ENCODE results near the gene DNAJC3.

The DNAJC3 gene

DNA sequence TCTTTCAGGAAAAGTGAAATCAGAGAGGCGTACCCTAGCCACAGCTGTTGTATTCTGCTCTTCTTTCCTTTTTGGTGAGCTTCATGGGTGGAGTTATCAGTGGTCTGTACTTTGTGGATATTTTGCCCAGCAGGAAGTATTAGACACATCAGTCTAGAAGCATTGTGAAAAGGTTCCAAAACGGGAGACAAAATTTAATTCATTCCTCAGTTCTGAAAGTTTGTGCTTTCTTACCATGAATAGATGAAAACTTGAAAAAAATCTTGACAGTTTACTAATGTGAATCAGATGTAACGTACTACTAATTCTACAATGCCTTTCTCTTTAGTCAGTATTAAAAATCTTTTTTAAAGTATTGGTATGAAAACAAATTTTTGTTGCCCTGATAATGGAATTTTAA is 116.8 kb downstream of the DNAJC3 start:
- TF ChIP-seq, protein P1, sequence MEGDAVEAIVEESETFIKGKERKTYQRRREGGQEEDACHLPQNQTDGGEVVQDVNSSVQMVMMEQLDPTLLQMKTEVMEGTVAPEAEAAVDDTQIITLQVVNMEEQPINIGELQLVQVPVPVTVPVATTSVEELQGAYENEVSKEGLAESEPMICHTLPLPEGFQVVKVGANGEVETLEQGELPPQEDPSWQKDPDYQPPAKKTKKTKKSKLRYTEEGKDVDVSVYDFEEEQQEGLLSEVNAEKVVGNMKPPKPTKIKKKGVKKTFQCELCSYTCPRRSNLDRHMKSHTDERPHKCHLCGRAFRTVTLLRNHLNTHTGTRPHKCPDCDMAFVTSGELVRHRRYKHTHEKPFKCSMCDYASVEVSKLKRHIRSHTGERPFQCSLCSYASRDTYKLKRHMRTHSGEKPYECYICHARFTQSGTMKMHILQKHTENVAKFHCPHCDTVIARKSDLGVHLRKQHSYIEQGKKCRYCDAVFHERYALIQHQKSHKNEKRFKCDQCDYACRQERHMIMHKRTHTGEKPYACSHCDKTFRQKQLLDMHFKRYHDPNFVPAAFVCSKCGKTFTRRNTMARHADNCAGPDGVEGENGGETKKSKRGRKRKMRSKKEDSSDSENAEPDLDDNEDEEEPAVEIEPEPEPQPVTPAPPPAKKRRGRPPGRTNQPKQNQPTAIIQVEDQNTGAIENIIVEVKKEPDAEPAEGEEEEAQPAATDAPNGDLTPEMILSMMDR (IDR thresholded peaks at IDR 0.05; ENCODE audit: extremely low read depth, missing control alignments), result no peak
- no peak for DNase-seq (ENCODE audit: low spot score)

- no peak for DNase-seq (ENCODE audit: low spot score)
- TF ChIP-seq, protein P1 (IDR thresholded peaks at IDR 0.05; ENCODE audit: extremely low read depth, missing control alignments), result no peak
Observed at GRCh38 chr13:95797016-95797415, 120.1 kb downstream of the DNAJC3 start.

- DNase-seq (ENCODE audit: low spot score), result no peak
- TF ChIP-seq, protein P1 (IDR thresholded peaks at IDR 0.05; ENCODE audit: extremely low read depth, missing control alignments), result no peak
Observed at GRCh38 chr13:95800436-95800835, 123.5 kb downstream of the DNAJC3 start.

GRCh38 chr13:95801825-95802224 is 124.9 kb downstream of the DNAJC3 start:
- no peak for DNase-seq (ENCODE audit: low spot score)
- TF ChIP-seq, protein P1 (IDR thresholded peaks at IDR 0.05; ENCODE audit: extremely low read depth, missing control alignments), result no peak

- no peak for DNase-seq (ENCODE audit: low spot score)
- TF ChIP-seq, protein P1 (IDR thresholded peaks at IDR 0.05; ENCODE audit: extremely low read depth, missing control alignments), result no peak
Observed at GRCh38 chr13:95805921-95806320, 129.0 kb downstream of the DNAJC3 start.

GRCh38 chr13:95809429-95809828 is 132.5 kb downstream of the DNAJC3 start:
- no peak for DNase-seq (ENCODE audit: low spot score)
- TF ChIP-seq, protein P1 (IDR thresholded peaks at IDR 0.05; ENCODE audit: extremely low read depth, missing control alignments), result no peak

GRCh38 chr13:95813139-95813538 is 136.2 kb downstream of the DNAJC3 start:
- no peak for DNase-seq (ENCODE audit: low spot score)
- TF ChIP-seq, protein P1 (IDR thresholded peaks at IDR 0.05; ENCODE audit: extremely low read depth, missing control alignments), result no peak

Data from GM20000 (cell line).